IMR-90 (cell line): Measurements from ENCODE around the gene RBBP4. TPM values are rescaled to one million over a fixed set of nuclear protein-coding genes. Genes with fewer than 3 reads are reported as not detected.

Experiments used
- ATAC-seq: fragments of 200-7000 bp; cut with Tn5 transposase; 2 replicates; pipeline ENCODE4 v1.9.1; 2020; ENCODE audit warnings: low read depth, mild to moderate bottlenecking, moderate library complexity
- BruUV-seq: library from RNA; stranded (reverse); fragments of 400-500 nt; replicated peaks from 2 replicates; lab custom pipeline; 2021; lab: Mats Ljungman, UMichigan
- CTCF ChIA-PET: fragments of 300-600 bp; formaldehyde crosslinking; extraction: SDS; loops from one replicate; lab custom pipeline; 2021; ENCODE audit warnings: antibody characterized with exemption; lab: Yijun Ruan, JAX
- POLR2A ChIA-PET: fragments of 300-600 bp; sonication (Branson Sonifier 250); formaldehyde crosslinking; loops from one replicate; lab custom pipeline; 2022; ENCODE audit warnings: antibody characterized with exemption; ENCODE audit not compliant: unreplicated experiment; lab: Charles Lee
- DNase-seq: peaks from one replicate; pipeline ENCODE4 v3.0.0; 2013
- H2AFZ ChIP-seq: replicated peaks from 2 replicates; pipeline ENCODE3; 2013; ENCODE audit warnings: low read length, mild to moderate bottlenecking; ENCODE audit not compliant: poor library complexity
- H2AK5ac ChIP-seq: 2 replicates; pipeline ENCODE4 v1.6.1; 2013; ENCODE audit warnings: low read depth, low read length, inconsistent platforms
- H2AK9ac ChIP-seq: replicated peaks from 2 replicates; pipeline ENCODE3; 2013; ENCODE audit warnings: mild to moderate bottlenecking, low read depth, low read length, moderate library complexity; ENCODE audit not compliant: poor library complexity
- H2BK120ac ChIP-seq: 2 replicates; pipeline ENCODE4 v1.6.1; 2013; ENCODE audit warnings: low read depth, low read length, inconsistent platforms
- H2BK15ac ChIP-seq: 3 replicates; pipeline ENCODE4 v1.6.1; 2013; ENCODE audit warnings: low read depth, low read length, inconsistent platforms
- H2BK20ac ChIP-seq: 2 replicates; pipeline ENCODE4 v1.6.1; 2013; ENCODE audit warnings: low read depth, mild to moderate bottlenecking, inconsistent platforms, low read length, moderate library complexity
- H2BK5ac ChIP-seq: 2 replicates; pipeline ENCODE4 v1.6.1; 2013; ENCODE audit warnings: mild to moderate bottlenecking, low read depth, low read length, inconsistent platforms; ENCODE audit not compliant: poor library complexity, severe bottlenecking
- H3K14ac ChIP-seq: replicated peaks from 2 replicates; pipeline ENCODE4 v1.6.1; 2013; ENCODE audit warnings: low read depth, low read length, inconsistent platforms
- H3K18ac ChIP-seq: 2 replicates; pipeline ENCODE4 v1.6.1; 2013; ENCODE audit warnings: low read depth, low read length, control low read depth
- H3K23ac ChIP-seq: 2 replicates; pipeline ENCODE4 v1.6.1; 2013; ENCODE audit warnings: low read depth, low read length, inconsistent platforms
- H3K27ac ChIP-seq: 2 replicates; pipeline ENCODE4 v1.5.1; 2013; ENCODE audit warnings: mild to moderate bottlenecking, control low read depth, low read length; ENCODE audit not compliant: insufficient read depth
- H3K27me3 ChIP-seq: 2 replicates; pipeline ENCODE4 v1.6.1; 2013; ENCODE audit warnings: low read length; ENCODE audit not compliant: control insufficient read depth, insufficient read depth
- H3K36me3 ChIP-seq: 2 replicates; pipeline ENCODE4 v1.6.1; 2013; ENCODE audit warnings: low read length, mixed read lengths; ENCODE audit not compliant: control insufficient read depth, insufficient read depth
- H3K4ac ChIP-seq: 2 replicates; pipeline ENCODE4 v1.6.1; 2013; ENCODE audit warnings: low read depth, low read length, inconsistent platforms
- H3K4me1 ChIP-seq: 2 replicates; pipeline ENCODE4 v1.6.1; 2013; ENCODE audit warnings: low read length, mixed read lengths; ENCODE audit not compliant: control insufficient read depth, insufficient read depth
- H3K4me2 ChIP-seq: 2 replicates; pipeline ENCODE4 v1.6.1; 2013; ENCODE audit warnings: low read depth, mild to moderate bottlenecking, control low read depth, low read length, moderate library complexity
- H3K4me3 ChIP-seq: 2 replicates; pipeline ENCODE4 v1.5.1; 2013; ENCODE audit warnings: low read depth, mild to moderate bottlenecking, control low read depth, low read length, moderate library complexity; ENCODE audit not compliant: insufficient read depth
- H3K56ac ChIP-seq: 2 replicates; pipeline ENCODE4 v1.6.1; 2013; ENCODE audit warnings: low read length, inconsistent platforms; ENCODE audit not compliant: insufficient read depth; ENCODE audit errors: extremely low read depth
- H3K79me1 ChIP-seq, 2 experiments: 2 replicates each; pipeline ENCODE4 v1.6.1; 2013; ENCODE audit warnings: low read length in 2 of 2, inconsistent platforms in 1 of 2, low read depth in 1 of 2
- H3K9ac ChIP-seq: 2 replicates; pipeline ENCODE4 v1.6.1; 2013; ENCODE audit warnings: low read depth, low read length, control low read depth
- H3K9me1 ChIP-seq: 2 replicates; pipeline ENCODE4 v1.6.1; 2013; ENCODE audit warnings: low read length, inconsistent platforms; ENCODE audit not compliant: insufficient read depth
- H3K9me3 ChIP-seq: 2 replicates; pipeline ENCODE4 v1.6.1; 2013; ENCODE audit warnings: low read length; ENCODE audit not compliant: control insufficient read depth, insufficient read depth
- H4K20me1 ChIP-seq: 2 replicates; pipeline ENCODE4 v1.6.1; 2013; ENCODE audit warnings: low read length, inconsistent platforms; ENCODE audit not compliant: insufficient read depth
- H4K5ac ChIP-seq: 2 replicates; pipeline ENCODE4 v1.6.1; 2013; ENCODE audit warnings: mild to moderate bottlenecking, low read depth, low read length, control low read depth
- H4K8ac ChIP-seq, 2 experiments: 2 replicates each; pipeline ENCODE4 v1.6.1; 2013; ENCODE audit warnings: low read depth in 2 of 2, low read length in 2 of 2, control low read depth in 1 of 2, inconsistent platforms in 1 of 2
- H4K91ac ChIP-seq: 2 replicates; pipeline ENCODE4 v1.6.1; 2013; ENCODE audit warnings: low read depth, low read length, inconsistent platforms; ENCODE audit not compliant: insufficient read depth
- CEBPB ChIP-seq: IDR thresholded peaks from 2 replicates; pipeline ENCODE4 v1.6.1; 2012; ENCODE audit warnings: low read depth, low read length, improper control_type of control experiment
- CHD1 ChIP-seq: IDR thresholded peaks from 2 replicates; pipeline ENCODE4 v1.6.1; 2012; ENCODE audit warnings: low read depth, low read length, improper control_type of control experiment
- FOS ChIP-seq: fragments of 150-350 bp; IDR thresholded peaks from 2 replicates; pipeline ENCODE4 v1.6.1; 2016; ENCODE audit warnings: low read depth, low read length
- MAFK ChIP-seq: IDR thresholded peaks from 2 replicates; pipeline ENCODE4 v1.6.1; 2012; ENCODE audit warnings: low read depth, low read length, improper control_type of control experiment
- MAZ ChIP-seq: IDR thresholded peaks from 2 replicates; pipeline ENCODE4 v1.6.1; 2012; ENCODE audit warnings: low read depth, mild to moderate bottlenecking, low read length, improper control_type of control experiment, moderate library complexity, borderline replicate concordance
- MXI1 ChIP-seq: IDR thresholded peaks from 2 replicates; pipeline ENCODE4 v1.6.1; 2012; ENCODE audit warnings: low read depth, mild to moderate bottlenecking, low read length, moderate library complexity, borderline replicate concordance
- RAD21 ChIP-seq: IDR thresholded peaks from 2 replicates; pipeline ENCODE4 v1.6.1; 2012; ENCODE audit warnings: low read length, improper control_type of control experiment
- SMC3 ChIP-seq: fragments of 150-350 bp; IDR thresholded peaks from 2 replicates; pipeline ENCODE4 v1.6.1; 2016; ENCODE audit warnings: low read depth, mild to moderate bottlenecking, antibody characterized with exemption, low read length, moderate library complexity
- WGBS, 2 experiments: methylation state at CpG; one replicate each; pipeline versions ENCODE4 v1.1.5 to v1.1.7; 2013; ENCODE audit warnings: missing lambda C conversion rate in 2 of 2; ENCODE audit not compliant: insufficient read length in 1 of 2; ENCODE audit errors: extremely low coverage in 2 of 2; 5-methylcytosine and 5-hydroxymethylcytosine counted together
- dilution Hi-C: fragments of 300-500 bp; cut with HindIII; formaldehyde crosslinking; loops from one replicate; pipeline ENCODE4 v1.14.3; 2018; ENCODE audit warnings: low sequenced_read_pairs; ENCODE audit not compliant: unreplicated experiment
- in situ Hi-C: fragments of 300-500 bp; cut with MboI; formaldehyde crosslinking; loops from 3 replicates; pipeline ENCODE4 v1.14.3; 2019; ENCODE audit warnings: low sequenced_read_pairs, inconsistent platforms, mixed read lengths
- intact Hi-C: fragments of 100-400 bp; cut with micrococcal nuclease; formaldehyde crosslinking; loops from 2 replicates; pipeline ENCODE4 v1.10.0; 2022
- polyA plus RNA-seq, 3 experiments: library from polyadenylated mRNA; depleted of rRNA; stranded (reverse); fragments of >200 nt; gene quantifications; 2 replicates each; pipeline ENCODE4 v1.2.3, GENCODE V29; 2012; ENCODE audit warnings: low replicate concordance in 1 of 3
- total RNA-seq: library from RNA; depleted of rRNA; stranded (reverse); fragments of >200 nt; gene quantifications from 2 replicates; pipeline ENCODE4 v1.2.3, GENCODE V29; 2012
- TF ChIP-seq, protein P1 (sequence below): conservative IDR thresholded peaks from 2 replicates; pipeline ENCODE4 v1.5.1; 2012; ENCODE audit warnings: mild to moderate bottlenecking, low read depth, low read length, improper control_type of control experiment
- TF ChIP-seq, protein P2 (sequence below): fragments of 150-350 bp; IDR thresholded peaks from 2 replicates; pipeline ENCODE4 v1.6.1; 2016; ENCODE audit warnings: low read depth, mild to moderate bottlenecking, low read length, moderate library complexity, borderline replicate concordance

The RBBP4 gene
- total and polyA plus RNA-seq, 2 of the 4 experiments (the other 2 are of a cell fraction): 82.9 to 161 TPM

DNA sequence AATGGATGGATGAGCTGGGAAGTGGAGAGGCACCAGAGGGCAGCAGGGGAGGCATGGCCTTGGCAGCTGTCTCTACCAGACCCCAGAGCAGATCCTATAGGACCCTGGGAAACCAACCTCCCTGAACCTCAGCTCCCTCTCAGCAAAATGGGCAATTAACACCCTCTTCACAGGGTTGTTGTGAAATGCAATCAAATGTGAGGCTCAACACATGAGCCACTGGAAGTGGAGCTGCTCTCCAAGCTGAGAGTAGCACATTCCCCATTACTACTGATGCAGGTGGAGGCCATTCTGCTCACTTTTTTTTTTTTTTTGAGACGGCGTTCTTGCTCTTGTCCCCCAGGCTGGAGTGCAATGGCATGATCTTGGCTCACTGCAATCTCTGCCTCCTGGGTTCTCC lies 58.1 kb downstream of the RBBP4 start:
- POLR2A ChIA-PET: no interaction called here
- intact Hi-C loops: loop anchor here (10.0 kb wide), 1 partner anchor 386 kb away; no protein-coding TSS in a partner anchor

More for the DNA sequence above, 58.1 kb downstream of the RBBP4 start:
- WGBS, 2 experiments: no CpG with 5 or more reads among the region's 2 CpGs
- Histone ChIP-seq H2BK5ac (no peak overlapping the region), H3K23ac (no peak overlapping the region), H3K4me1 (peaks cover 8% of the 10 kb centered on the region), H4K20me1 (no peaks in the 10 kb centered on the region; the same call in 1 of the 2 replicates), H2BK20ac (peak overlapping the region; percentile 21; the same call in 1 of the 2 replicates), H3K14ac (no peak overlapping the region), H2AK5ac (peak overlapping the region; percentile 18; the same call in 1 of the 2 replicates), H3K4me2 (no peak overlapping the region), H3K9ac (no peak overlapping the region), H3K56ac (no peak overlapping the region), H4K5ac (no peak overlapping the region), H3K18ac (no peak overlapping the region; the same call in 1 of the 2 replicates), H3K27ac (no peak overlapping the region), H2AK9ac (no peak overlapping the region), H3K4ac (peak overlapping the region; percentile 6; the same call in 1 of the 2 replicates), H3K9me1 (no peaks in the 10 kb centered on the region), H2BK15ac (0 out of 3 replicates have a peak overlapping the region, but pooled peaks have one; percentile 14), H3K79me1 (no peaks in the 10 kb centered on the region), H2AFZ (no peak overlapping the region), H3K36me3 (no peaks in the 10 kb centered on the region), H4K91ac (peak overlapping the region; percentile 12; the same call in 1 of the 2 replicates), H3K9me3 (peaks cover 3% of the 10 kb centered on the region; the same call in 1 of the 2 replicates), H3K27me3 (no peaks in the 10 kb centered on the region), H2BK120ac (0 out of 2 replicates have a peak overlapping the region, but pooled peaks have one; percentile 2), H3K4me3 (no peak overlapping the region), H4K8ac (no peak overlapping the region)
- in situ Hi-C loops (no loop called here), dilution Hi-C loops (no loop called here)
- TF ChIP-seq MAFK (no peak), CEBPB (no peak), SMC3 (no peak), CHD1 (no peak), MXI1 (no peak), RAD21 (no peak), FOS (no peak), MAZ (no peak)
- TF ChIP-seq, protein P1, sequence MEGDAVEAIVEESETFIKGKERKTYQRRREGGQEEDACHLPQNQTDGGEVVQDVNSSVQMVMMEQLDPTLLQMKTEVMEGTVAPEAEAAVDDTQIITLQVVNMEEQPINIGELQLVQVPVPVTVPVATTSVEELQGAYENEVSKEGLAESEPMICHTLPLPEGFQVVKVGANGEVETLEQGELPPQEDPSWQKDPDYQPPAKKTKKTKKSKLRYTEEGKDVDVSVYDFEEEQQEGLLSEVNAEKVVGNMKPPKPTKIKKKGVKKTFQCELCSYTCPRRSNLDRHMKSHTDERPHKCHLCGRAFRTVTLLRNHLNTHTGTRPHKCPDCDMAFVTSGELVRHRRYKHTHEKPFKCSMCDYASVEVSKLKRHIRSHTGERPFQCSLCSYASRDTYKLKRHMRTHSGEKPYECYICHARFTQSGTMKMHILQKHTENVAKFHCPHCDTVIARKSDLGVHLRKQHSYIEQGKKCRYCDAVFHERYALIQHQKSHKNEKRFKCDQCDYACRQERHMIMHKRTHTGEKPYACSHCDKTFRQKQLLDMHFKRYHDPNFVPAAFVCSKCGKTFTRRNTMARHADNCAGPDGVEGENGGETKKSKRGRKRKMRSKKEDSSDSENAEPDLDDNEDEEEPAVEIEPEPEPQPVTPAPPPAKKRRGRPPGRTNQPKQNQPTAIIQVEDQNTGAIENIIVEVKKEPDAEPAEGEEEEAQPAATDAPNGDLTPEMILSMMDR: no peak
- TF ChIP-seq, protein P2, sequence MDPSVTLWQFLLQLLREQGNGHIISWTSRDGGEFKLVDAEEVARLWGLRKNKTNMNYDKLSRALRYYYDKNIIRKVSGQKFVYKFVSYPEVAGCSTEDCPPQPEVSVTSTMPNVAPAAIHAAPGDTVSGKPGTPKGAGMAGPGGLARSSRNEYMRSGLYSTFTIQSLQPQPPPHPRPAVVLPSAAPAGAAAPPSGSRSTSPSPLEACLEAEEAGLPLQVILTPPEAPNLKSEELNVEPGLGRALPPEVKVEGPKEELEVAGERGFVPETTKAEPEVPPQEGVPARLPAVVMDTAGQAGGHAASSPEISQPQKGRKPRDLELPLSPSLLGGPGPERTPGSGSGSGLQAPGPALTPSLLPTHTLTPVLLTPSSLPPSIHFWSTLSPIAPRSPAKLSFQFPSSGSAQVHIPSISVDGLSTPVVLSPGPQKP: no peak
- CTCF ChIA-PET: no interaction called here
- DNase-seq (no peak), ATAC-seq (no peak)
- no TSS peak for BruUV-seq
